Effector CD8-positive, alpha-beta T cell (primary cell): ENCODE measurements around the gene CBARP.

Source experiments
- DNase-seq: peaks from one replicate; lab custom pipeline; 2025; lab: John Stamatoyannopoulos, UW

The CBARP gene

DNA sequence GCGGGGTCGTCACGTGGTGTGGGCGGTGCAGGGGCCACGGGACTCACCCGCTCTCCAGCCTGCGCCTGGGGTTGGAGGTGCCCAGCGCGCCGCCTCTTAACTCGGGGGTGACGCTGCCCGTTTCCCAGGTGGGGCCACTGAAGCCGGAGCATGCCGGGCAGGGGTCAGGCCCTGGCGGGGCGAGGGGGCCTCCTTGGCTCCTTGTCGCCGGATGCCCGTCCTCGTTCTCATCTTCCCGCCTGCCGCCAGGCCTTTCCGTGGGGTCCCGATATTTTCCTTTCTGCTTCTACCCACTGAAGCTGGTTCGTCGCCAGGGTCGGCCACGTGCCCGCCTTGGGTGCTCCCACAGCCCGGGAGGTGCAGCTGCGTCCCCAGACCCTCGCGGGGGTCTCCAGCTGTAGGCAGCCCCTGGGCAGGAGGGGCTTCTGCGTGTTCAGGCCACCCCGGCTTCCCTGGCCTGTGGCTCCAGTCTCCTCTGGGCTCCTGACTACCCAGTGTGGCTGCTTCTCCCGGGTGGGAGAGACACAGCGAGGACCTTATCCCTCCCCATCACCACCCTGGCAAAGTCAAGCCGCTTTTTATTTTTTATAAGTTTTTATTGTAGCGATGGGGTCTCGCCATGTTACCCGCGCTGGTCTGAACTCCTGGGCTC, 38.3 kb upstream of the CBARP start:
- no peak for DNase-seq

- peak; percentile 94 for DNase-seq
Measured at GRCh38 chr19:1275260-1275975, 37.6 kb upstream of the CBARP start, which contains the start of gene FAM174C. Gene FAM174C (plus strand): TSS chr19:1275530. CDS start chr19:1275550, 20 bp downstream.

DNA sequence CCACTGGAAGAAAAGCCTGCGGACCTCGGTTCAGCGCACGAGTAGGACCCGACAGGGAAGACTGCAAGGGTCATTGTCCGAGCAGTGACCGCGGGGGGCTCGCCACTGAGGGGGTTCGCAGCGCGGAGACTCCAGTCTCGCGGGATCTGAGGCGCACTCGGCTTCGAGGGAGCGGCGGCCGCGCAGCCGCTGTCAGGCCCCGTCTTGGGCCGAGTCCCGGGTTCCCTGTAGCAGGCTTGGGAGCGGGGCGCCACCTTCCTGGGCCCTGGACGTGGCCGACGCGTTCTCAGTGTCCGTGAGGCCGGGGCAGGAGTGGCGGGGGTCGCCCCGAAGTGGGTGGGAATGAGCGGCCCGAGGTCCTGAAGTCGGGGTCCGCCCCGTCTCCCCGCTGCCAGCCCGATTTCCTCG, 37.1 kb upstream of the CBARP start:
- no peak for DNase-seq

DNA sequence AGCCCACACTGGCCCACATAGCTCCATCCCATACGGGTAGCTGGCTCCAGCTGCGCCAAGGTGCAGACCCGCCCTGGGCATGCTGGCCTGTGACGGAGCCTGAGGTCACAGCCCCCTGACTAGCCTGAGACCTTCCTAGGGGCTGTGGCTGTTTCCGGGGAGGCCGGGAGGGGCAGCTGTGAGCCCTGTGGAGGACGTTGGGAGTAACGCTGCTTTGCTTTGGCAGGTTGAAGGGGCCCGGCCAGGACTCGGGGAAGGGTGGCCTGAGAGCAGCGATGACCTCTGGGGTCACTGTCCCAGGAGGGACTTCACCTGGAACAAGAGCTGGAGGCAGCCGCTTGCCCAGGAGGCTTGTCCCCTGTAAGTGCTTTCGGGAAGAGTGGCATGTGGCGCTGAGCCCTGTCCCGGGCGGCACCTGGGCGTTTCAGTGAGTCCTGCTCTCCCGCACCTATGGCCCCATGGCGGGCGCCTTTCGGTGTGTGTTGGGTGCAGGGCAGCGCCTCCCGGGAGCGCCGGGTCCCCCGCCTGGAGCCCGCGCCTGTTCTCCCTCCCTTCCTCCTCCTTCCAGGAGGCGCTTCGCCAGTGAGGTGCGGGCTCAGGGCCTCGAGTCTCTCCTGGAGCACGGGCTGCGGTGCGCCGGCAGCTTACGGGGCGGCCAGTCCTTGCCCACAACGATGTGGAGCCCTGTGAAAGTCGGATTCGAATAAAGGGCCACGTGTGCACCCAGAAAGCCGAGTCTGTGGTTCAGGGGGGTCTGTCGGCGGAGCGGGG, 36.5 kb upstream of the CBARP start:
- DNase-seq, result no peak

GRCh38 chr19:1273263-1274041, 35.6 kb upstream of the CBARP start:
- DNase-seq, result no peak

- DNase-seq, result no peak
Measured at GRCh38 chr19:1272423-1273262, 34.8 kb upstream of the CBARP start.

GRCh38 chr19:1271528-1272422, 34.0 kb upstream of the CBARP start:
- DNase-seq, result no peak

DNA sequence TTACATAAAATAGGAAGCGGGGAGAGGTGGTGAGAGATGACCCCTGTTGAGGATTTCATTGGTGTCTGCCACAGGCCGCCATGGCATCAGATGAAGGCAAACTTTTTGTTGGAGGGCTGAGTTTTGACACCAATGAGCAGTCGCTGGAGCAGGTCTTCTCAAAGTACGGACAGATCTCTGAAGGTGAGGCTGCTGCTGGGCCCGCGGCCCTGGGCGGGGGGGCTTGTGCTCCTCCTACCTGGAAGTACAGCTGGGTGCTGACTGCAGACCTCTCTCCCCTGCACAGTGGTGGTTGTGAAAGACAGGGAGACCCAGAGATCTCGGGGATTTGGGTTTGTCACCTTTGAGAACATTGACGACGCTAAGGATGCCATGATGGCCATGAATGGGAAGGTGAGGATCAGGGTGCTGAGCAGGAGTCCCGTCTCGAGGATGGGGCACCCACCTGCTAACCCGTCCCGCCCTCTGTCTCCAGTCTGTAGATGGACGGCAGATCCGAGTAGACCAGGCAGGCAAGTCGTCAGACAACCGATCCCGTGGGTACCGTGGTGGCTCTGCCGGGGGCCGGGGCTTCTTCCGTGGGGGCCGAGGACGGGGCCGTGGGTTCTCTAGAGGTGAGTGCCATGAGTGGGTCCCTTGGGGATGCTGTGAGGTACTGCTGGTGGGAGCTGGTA, 33.2 kb upstream of the CBARP start:
- DNase-seq, result no peak

DNA sequence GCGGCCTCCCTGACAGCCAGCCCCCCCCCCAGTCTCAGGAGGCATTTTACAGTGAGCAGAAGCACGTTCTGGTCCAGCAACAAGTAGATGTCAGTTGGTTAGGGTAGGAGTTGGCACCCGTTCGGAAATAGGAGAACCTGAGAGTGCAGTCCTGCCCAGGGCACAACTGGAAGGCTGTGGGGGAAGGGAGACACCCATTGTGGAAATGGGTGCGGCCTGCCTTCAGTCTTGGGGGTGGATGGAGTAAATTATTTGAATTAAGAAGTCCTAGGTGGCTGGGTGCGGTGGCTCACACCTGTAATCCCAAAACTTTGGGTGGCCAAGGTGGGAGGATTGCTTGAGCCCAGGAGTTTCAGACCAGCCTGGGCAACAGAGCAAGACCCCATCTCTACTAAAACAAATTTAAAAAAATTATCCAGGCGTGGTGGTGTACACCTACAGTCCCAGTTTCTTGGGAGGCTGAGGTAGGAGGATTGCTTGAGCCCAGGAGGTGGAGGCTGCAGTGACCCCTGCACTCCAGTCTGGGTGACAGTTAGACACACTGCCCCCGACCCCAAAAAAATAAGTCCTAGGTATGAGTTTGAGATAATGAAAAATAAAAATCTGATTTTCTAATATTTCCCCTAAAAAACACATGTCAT, 32.5 kb upstream of the CBARP start:
- no peak for DNase-seq

DNA sequence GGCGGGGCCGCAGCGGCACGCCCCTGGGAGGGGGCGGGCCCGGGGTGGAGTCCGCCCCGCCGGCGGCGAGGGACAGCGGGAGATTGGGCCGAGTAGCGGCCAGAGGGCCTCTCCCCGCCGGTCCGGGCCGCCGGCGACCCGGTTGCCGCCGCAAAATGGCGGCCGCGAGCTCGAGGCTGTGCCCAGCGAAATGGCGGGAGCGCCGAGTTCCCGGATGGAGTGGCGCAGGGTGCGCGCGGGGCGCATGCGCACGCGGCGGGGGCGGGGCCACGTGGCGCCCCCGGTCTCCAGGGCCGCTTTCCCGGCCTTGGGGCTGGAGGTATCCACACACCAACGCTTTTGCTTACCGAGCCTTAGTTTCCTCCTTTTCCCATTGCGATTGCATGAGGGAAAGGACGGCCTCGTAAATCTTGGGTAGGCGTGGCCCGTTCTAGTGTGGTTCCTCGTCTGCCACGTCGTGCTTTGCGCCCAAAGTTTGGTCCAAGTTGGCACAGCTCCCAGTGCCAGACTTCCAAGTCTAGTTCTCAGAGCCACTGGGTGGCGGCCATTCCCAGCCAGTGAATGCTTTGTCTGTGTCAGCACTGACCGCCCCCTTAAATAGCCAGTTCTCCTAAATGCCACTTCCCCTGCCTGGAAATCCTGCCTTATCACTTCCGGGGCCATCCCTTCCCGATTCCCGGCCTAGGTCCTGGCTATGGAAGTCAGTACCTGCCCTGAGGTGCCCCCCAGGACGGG, 31.8 kb upstream of the CBARP start:
- peak; percentile 80 for DNase-seq

DNA sequence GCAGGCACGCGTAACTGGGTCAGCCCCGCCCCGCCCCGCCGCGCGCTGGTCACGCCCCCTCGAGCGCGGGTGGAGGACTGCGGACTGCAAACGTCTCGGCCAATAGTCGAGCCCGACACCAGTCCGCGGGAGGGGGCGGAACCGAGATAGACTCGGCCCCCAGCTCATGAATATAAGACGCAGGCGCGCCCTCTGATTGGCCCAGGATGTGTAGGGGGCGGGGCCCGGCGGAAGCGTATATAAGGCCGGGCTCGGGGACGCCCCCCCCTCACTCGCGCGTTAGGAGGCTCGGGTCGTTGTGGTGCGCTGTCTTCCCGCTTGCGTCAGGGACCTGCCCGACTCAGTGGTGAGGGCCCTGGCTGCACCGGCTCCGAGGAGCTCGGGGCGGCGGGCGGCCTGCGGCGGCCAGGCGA, 31.3 kb upstream of the CBARP start, which contains the start of gene CIRBP:
Gene CIRBP, plus strand, starts transcription at position 268 of the 413 bp plus-strand sequence. CDS start 1,602 bp downstream, outside the sequence.
- peak; percentile 98 for DNase-seq

DNA sequence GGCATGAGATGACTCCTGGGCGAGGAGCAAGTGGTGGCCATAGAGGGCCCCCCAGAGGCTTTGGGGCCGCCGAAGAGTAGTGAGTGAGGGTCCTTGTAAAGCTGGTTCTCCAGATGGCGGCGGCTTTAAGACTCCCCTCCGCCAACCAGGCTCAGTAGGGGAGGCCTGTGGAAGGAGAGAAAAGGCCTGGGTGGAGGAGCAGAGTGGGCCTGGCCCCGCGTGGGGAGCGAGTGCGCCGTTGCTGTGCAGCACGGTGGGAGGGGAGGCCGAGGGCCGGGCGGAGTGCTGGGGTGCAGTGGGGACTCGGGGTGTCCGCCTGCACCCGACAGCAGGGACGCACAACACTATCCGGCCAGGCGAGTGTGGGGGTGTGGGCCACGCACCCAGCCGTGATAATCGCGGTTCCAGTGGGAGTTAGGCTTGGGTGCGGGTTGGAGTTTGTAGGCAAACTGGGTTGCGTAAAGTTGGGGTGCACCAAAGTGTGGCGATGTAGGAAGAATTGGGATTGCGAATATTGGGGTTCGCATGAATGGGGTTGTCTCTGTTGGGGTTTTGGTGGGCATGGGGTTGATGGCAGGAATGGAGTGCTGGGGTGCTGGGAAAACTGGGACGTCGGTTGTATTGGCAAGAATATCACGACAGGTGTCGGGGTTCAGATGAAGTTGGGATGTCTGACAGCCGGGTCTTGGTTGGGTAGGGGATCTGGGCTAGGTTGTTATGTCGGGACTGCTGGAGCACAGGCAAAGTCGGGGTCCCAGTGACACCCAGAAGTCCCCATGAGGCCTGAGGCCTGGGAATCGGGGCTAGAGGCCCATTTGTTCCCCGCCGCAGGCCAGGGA, 30.6 kb upstream of the CBARP start:
- no peak for DNase-seq

GRCh38 chr19:1267477-1268225, 29.8 kb upstream of the CBARP start:
- DNase-seq, result no peak

- peak; percentile 49 for DNase-seq
Measured at GRCh38 chr19:1266916-1267476, 29.2 kb upstream of the CBARP start.

DNA sequence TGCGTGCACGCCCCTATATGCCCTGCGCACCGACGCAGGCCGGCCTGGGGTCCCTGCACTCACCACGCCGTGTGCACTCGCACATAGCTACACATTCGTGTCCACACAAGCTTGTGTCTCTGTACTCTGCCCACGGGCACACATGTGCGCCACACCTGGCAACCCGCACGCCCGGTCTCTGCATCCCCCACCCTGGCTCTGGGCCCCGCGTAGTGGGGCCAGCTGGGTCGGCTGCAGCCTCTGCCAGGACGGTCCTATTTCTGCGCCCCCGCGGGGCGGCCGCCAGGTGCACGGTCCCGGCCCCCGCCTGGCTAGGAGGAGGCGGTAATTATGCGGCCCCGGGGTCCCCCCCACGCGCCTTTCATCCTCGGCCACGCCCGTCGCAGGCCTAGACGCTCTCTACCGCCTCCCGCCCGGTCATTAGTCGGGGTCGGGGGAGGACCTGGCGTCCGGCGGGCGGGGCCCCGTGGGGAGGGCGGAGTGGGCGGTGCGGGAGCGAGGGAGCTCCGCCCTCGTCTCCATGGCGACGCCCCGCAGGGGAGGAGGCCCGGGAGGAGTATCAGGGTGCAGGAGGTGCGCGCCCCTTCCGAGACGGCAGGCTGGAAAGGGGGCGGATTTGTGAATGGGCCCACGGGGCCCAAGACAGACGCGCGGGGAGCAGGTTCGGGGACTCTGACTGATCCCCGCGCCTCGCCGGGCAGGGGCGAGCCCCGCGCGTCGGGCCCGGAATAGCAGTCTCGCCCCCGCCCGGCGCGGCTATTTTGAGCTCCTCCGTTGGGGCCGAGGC, 28.5 kb upstream of the CBARP start:
- peak; percentile 73 for DNase-seq
